BE2C (cell line): ENCODE measurements around the gene LAMA5.

ENCODE experiments used
- DNase-seq: peaks from one replicate; pipeline ENCODE4 v3.0.0-alpha.2; 2020
- H3K27me3 ChIP-seq: fragments of 250-450 bp; sonication (Bioruptor Pico); 2 replicates; pipeline ENCODE4 v1.5.1; 2020; ENCODE audit warnings: mild to moderate bottlenecking
- H3K36me3 ChIP-seq: fragments of 250-450 bp; sonication (Bioruptor Pico); 2 replicates; pipeline ENCODE4 v1.5.1; 2020; ENCODE audit warnings: mild to moderate bottlenecking
- H3K4me1 ChIP-seq: fragments of 250-450 bp; sonication (Bioruptor Pico); 2 replicates; pipeline ENCODE4 v1.5.1; 2020
- H3K4me3 ChIP-seq: 2 replicates; pipeline ENCODE4 v1.5.1; 2011; ENCODE audit warnings: low read depth, low read length
- H3K9me3 ChIP-seq: fragments of 250-450 bp; sonication (Bioruptor Pico); 2 replicates; pipeline ENCODE4 v1.5.1; 2020
- CTCF ChIP-seq: IDR thresholded peaks from 2 replicates; pipeline ENCODE4 v1.5.1; 2012; ENCODE audit warnings: mild to moderate bottlenecking, low read depth, low read length

LAMA5 gene

GRCh38 chr20:62394248-62395245 is 27.4 kb upstream of the LAMA5 start:
- TF ChIP-seq CTCF = no peak
- Histone ChIP-seq H3K9me3 (no peaks in the 10 kb centered on the region), H3K36me3 (peaks cover 5% of the 10 kb centered on the region), H3K4me1 (no peaks in the 10 kb centered on the region), H3K4me3 (no peak overlapping the region), H3K27me3 (no peaks in the 10 kb centered on the region)
- DNase-seq = no peak

GRCh38 chr20:62393830-62394229 is 26.7 kb upstream of the LAMA5 start:
- no peaks in the 10 kb centered on the region for H3K4me1 ChIP-seq
- H3K27me3 ChIP-seq = no peaks in the 10 kb centered on the region
- DNase-seq = no peak
- no peaks in the 10 kb centered on the region for H3K9me3 ChIP-seq
- H3K36me3 ChIP-seq = peaks cover 13% of the 10 kb centered on the region
- TF ChIP-seq CTCF = no peak
- H3K4me3 ChIP-seq = no peak overlapping the region

GRCh38 chr20:62393335-62393665 is 26.2 kb upstream of the LAMA5 start:
- no peak for DNase-seq
- H3K36me3 ChIP-seq = peaks cover 18% of the 10 kb centered on the region

GRCh38 chr20:62392621-62393334 is 25.7 kb upstream of the LAMA5 start:
- peaks cover 23% of the 10 kb centered on the region for H3K36me3 ChIP-seq
- H3K27me3 ChIP-seq = no peaks in the 10 kb centered on the region
- no peak for DNase-seq
- H3K9me3 ChIP-seq = no peaks in the 10 kb centered on the region
- no peak for TF ChIP-seq CTCF
- no peak overlapping the region for H3K4me3 ChIP-seq
- H3K4me1 ChIP-seq = no peaks in the 10 kb centered on the region

More at GRCh38 chr20:62393335-62393665, 26.2 kb upstream of the LAMA5 start:
- Histone ChIP-seq H3K4me3 (no peak overlapping the region), H3K9me3 (no peaks in the 10 kb centered on the region), H3K27me3 (no peaks in the 10 kb centered on the region), H3K4me1 (no peaks in the 10 kb centered on the region)
- no peak for TF ChIP-seq CTCF

GRCh38 chr20:62392077-62392418 is 24.9 kb upstream of the LAMA5 start:
- no peaks in the 10 kb centered on the region for H3K4me1 ChIP-seq
- no peak overlapping the region for H3K4me3 ChIP-seq
- no peaks in the 10 kb centered on the region for H3K9me3 ChIP-seq
- peaks cover 27% of the 10 kb centered on the region for H3K36me3 ChIP-seq
- DNase-seq = no peak
- H3K27me3 ChIP-seq = no peaks in the 10 kb centered on the region
- no peak for TF ChIP-seq CTCF
